Kidney (tissue), 14 donors: ENCODE data around the gene PRKAB1. TPM values are rescaled to one million over a fixed set of nuclear protein-coding genes. Genes with fewer than 3 reads are reported as not detected.
A peak's percentile ranks its signal among the peaks of the same experiment; 100 is the strongest.
"Not testable (repeated sequence)": the region's sequence is repeated elsewhere in the genome, so short reads cannot be mapped to it uniquely, and the experiment has no call there.

ENCODE experiments used
- DNase-seq, 5 donors: peaks; one replicate each; pipeline ENCODE4 v3.0.0-alpha.2; 2013 to 2020
- FAIRE-seq: peaks from 2 replicates; lab custom pipeline; 2012; peaks lifted over from hg19 to GRCh38; lab: Jason Lieb, UNC
- H3K27ac ChIP-seq, 2 donors: one replicate each; pipeline ENCODE4 v1.7.0; 2013; ENCODE audit warnings: low read depth in 2 of 2, low read length in 2 of 2, inconsistent platforms in 1 of 2
- H3K27me3 ChIP-seq: one replicate; pipeline ENCODE4 v1.7.1; 2013; ENCODE audit warnings: low read length, inconsistent platforms; ENCODE audit not compliant: control insufficient read depth, insufficient read depth
- H3K36me3 ChIP-seq, 3 donors: one replicate each; pipeline versions ENCODE4 v1.7.0 to v1.7.1; 2013; ENCODE audit warnings: low read length in 3 of 3, control low read depth in 1 of 3, inconsistent platforms in 1 of 3; ENCODE audit not compliant: insufficient read depth in 3 of 3, control insufficient read depth in 2 of 3
- H3K4me1 ChIP-seq, 3 donors: one replicate each; pipeline versions ENCODE4 v1.7.0 to v1.7.1; 2013; ENCODE audit warnings: low read length in 3 of 3, inconsistent platforms in 1 of 3, low read depth in 1 of 3; ENCODE audit not compliant: control insufficient read depth in 2 of 3, insufficient read depth in 2 of 3
- H3K4me3 ChIP-seq, 3 donors: one replicate each; pipeline versions ENCODE4 v1.7.0 to v1.8.1; 2013; ENCODE audit warnings: low read length in 3 of 3, control low read depth in 1 of 3, inconsistent platforms in 1 of 3
- H3K9ac ChIP-seq, 3 donors: one replicate each; pipeline versions ENCODE4 v1.7.0 to v1.7.1; 2013; ENCODE audit warnings: low read length in 3 of 3, control low read depth in 1 of 3, inconsistent platforms in 1 of 3
- H3K9me3 ChIP-seq, 3 donors: one replicate each; pipeline versions ENCODE4 v1.7.0 to v1.7.1; 2013; ENCODE audit warnings: low read length in 3 of 3, control low read depth in 1 of 3, inconsistent platforms in 1 of 3; ENCODE audit not compliant: control insufficient read depth in 2 of 3, insufficient read depth in 1 of 3
- intact Hi-C: fragments of 100-400 bp; cut with DNase I; formaldehyde crosslinking; loops from one replicate; pipeline ENCODE4 v1.11.1; 2022
- polyA plus RNA-seq: library from polyadenylated mRNA; stranded (reverse); fragments of 350-450 nt; fragmentation: Illumina TruSeq; extraction: RNeasy Lipid Tissue Mini Kit (QIAGEN cat#74804); gene quantifications from one replicate; pipeline ENCODE4 v1.2.3, GENCODE V29; 2014; ENCODE audit warnings: low read depth, low replicate concordance; ENCODE audit not compliant: insufficient read depth
- total RNA-seq: library from RNA; stranded (reverse); fragmentation: NEBNext Ultra II Directional; extraction: Animal tissue kit (Norgen Biotek cat#: 25700); gene quantifications from one replicate; pipeline ENCODE4 v1.2.1, GENCODE V29; 2021
- TF ChIP-seq, protein P1 (sequence below): IDR thresholded peaks from 3 replicates; pipeline ENCODE4 v1.5.1; 2012; ENCODE audit warnings: mild to moderate bottlenecking, moderate library complexity, borderline replicate concordance; ENCODE audit not compliant: insufficient read depth; ENCODE audit errors: extremely low read depth
- donor health status: control.
- donor health status: control.
- donor health status: control.
- donor health status: control.
- donor health status: control.
- donor health status: DM: yes; HTN: yes; CAD: no.
- donor health status: Normal renal cell carcinoma (clear cell type).

PRKAB1 gene
- total and polyA plus RNA-seq, 2 donors from 2014 or later, result 79.9 to 165 TPM

DNA sequence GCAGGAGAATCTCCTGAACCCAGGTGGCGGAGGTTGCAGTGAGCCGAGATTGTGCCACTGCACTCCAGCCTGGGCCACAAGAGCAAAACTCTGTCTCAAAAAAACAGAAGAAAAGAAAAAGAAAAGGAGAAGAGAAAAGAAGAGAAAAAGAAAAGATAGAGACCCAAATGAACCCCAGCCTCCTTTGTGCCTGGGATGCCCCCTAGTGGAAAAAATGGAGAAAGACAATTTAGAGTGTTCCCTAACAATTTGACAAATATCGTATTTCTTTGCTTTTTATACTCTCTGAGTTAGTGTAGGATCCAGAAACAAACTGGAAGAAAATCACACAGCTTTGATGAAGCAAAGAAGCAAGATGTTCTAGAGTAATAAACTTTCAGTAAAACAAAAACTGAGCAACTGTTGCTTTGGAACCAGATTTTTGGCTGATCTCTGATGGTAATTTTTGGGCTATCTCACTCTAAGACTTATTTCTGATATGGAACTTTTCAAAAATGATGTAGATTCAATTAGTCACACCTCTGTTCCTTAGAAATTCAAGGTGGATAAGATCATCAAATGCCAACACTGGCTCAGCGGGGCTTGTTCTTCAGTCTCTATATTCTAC lies 18.6 kb upstream of the PRKAB1 start:
- intact Hi-C loops, result no loop called here
- no peaks in the 10 kb centered on the region for H3K27me3 ChIP-seq
- no peak overlapping the region for H3K9ac ChIP-seq
- no peaks in the 10 kb centered on the region for H3K36me3 ChIP-seq
- H3K4me1 ChIP-seq, result no peaks in the 10 kb centered on the region
- TF ChIP-seq, protein P1, sequence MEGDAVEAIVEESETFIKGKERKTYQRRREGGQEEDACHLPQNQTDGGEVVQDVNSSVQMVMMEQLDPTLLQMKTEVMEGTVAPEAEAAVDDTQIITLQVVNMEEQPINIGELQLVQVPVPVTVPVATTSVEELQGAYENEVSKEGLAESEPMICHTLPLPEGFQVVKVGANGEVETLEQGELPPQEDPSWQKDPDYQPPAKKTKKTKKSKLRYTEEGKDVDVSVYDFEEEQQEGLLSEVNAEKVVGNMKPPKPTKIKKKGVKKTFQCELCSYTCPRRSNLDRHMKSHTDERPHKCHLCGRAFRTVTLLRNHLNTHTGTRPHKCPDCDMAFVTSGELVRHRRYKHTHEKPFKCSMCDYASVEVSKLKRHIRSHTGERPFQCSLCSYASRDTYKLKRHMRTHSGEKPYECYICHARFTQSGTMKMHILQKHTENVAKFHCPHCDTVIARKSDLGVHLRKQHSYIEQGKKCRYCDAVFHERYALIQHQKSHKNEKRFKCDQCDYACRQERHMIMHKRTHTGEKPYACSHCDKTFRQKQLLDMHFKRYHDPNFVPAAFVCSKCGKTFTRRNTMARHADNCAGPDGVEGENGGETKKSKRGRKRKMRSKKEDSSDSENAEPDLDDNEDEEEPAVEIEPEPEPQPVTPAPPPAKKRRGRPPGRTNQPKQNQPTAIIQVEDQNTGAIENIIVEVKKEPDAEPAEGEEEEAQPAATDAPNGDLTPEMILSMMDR, result peak; percentile 59
- H3K9me3 ChIP-seq, result peaks cover 0 to 3% (median 0%) of the 10 kb centered on the region in 3 donors
- no peak overlapping the region for H3K4me3 ChIP-seq
- DNase-seq (peak in 1 of 5 donors; percentile 29), FAIRE-seq (no peak)
- H3K27ac ChIP-seq, result no peak overlapping the region

- TF ChIP-seq, protein P1, result no peak
- no peak for FAIRE-seq
- DNase-seq, result no peak
- H3K9me3 ChIP-seq, result peaks cover 0 to 3% (median 0%) of the 10 kb centered on the region in 3 donors
- H3K27me3 ChIP-seq, result no peaks in the 10 kb centered on the region
- H3K27ac ChIP-seq, result no peak overlapping the region
- H3K4me3 ChIP-seq, result no peak overlapping the region
- no peaks in the 10 kb centered on the region for H3K4me1 ChIP-seq
- H3K36me3 ChIP-seq, result no peaks in the 10 kb centered on the region
- intact Hi-C loops, result no loop called here
- no peak overlapping the region for H3K9ac ChIP-seq
Observed at GRCh38 chr12:119652665-119653064, 15.3 kb upstream of the PRKAB1 start.

DNA sequence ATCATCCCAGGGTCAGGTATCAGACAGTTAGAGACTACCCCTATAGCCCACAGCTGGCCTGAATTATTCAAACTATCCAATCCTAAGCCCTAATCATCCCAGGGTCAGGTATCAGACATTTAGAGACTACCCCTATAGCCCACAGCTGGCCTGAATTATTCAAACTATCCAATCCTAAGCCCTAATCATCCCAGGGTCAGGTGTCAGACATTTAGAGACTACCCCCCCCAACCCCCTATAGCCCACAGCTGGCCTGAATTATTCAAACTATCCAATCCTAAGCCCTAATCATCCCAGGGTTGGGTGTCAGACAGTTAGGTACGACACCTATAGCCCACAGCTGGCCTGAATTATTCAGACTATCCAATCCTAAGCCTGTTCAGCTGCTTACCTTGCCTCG lies 10.9 kb upstream of the PRKAB1 start:
- H3K27me3 ChIP-seq, intact Hi-C loops, H3K27ac ChIP-seq, FAIRE-seq, H3K9ac ChIP-seq, H3K4me1 ChIP-seq, DNase-seq, H3K36me3 ChIP-seq, H3K4me3 ChIP-seq, H3K9me3 ChIP-seq: not testable (repeated sequence)

GRCh38 chr12:119658166-119658565 lies 9.8 kb upstream of the PRKAB1 start:
- H3K9me3 ChIP-seq, H3K27me3 ChIP-seq, FAIRE-seq, H3K27ac ChIP-seq, H3K9ac ChIP-seq, H3K4me1 ChIP-seq, H3K36me3 ChIP-seq, H3K4me3 ChIP-seq, intact Hi-C loops, DNase-seq: not testable (repeated sequence)
